NT2/D1 (cell line): Measurements from ENCODE around the gene BEND7.
"Not testable (repeated sequence)": the region's sequence is repeated elsewhere in the genome, so short reads cannot be mapped to it uniquely, and the experiment has no call there.

Experiments used
- DNase-seq: peaks from one replicate; pipeline ENCODE4 v3.0.0-alpha.2; 2011; ENCODE audit warnings: low read depth, low spot score
- H3K27me3 ChIP-seq: 2 replicates; pipeline ENCODE4 v1.6.0; 2011; ENCODE audit warnings: mild to moderate bottlenecking; ENCODE audit not compliant: insufficient read length, insufficient read depth
- H3K36me3 ChIP-seq: 2 replicates; pipeline ENCODE4 v1.6.1; 2011; ENCODE audit warnings: mild to moderate bottlenecking, low read length, mixed read lengths; ENCODE audit not compliant: insufficient read depth, insufficient read length
- H3K4me1 ChIP-seq: 2 replicates; pipeline ENCODE4 v1.5.1; 2011; ENCODE audit not compliant: insufficient read depth, insufficient read length
- H3K4me3 ChIP-seq: 2 replicates; pipeline ENCODE4 v1.5.1; 2011; ENCODE audit warnings: low read depth; ENCODE audit not compliant: insufficient read length
- H3K9ac ChIP-seq: 2 replicates; pipeline ENCODE4 v1.6.0; 2011; ENCODE audit warnings: low read depth; ENCODE audit not compliant: insufficient read length
- H3K9me3 ChIP-seq: 2 replicates; pipeline ENCODE4 v1.5.1; 2011; ENCODE audit warnings: mild to moderate bottlenecking, low read length; ENCODE audit not compliant: insufficient read depth
- SUZ12 ChIP-seq: IDR thresholded peaks from 2 replicates; pipeline ENCODE4 v1.6.1; 2011; ENCODE audit not compliant: insufficient read length, insufficient read depth; ENCODE audit errors: extremely low read depth
- YY1 ChIP-seq: IDR thresholded peaks from 2 replicates; pipeline ENCODE4 v1.6.1; 2011; ENCODE audit not compliant: insufficient read length, insufficient read depth
- ZNF274 ChIP-seq: IDR thresholded peaks from 2 replicates; pipeline ENCODE4 v1.6.1; 2011; ENCODE audit warnings: mild to moderate bottlenecking, low read depth, low read length

BEND7 gene

DNA sequence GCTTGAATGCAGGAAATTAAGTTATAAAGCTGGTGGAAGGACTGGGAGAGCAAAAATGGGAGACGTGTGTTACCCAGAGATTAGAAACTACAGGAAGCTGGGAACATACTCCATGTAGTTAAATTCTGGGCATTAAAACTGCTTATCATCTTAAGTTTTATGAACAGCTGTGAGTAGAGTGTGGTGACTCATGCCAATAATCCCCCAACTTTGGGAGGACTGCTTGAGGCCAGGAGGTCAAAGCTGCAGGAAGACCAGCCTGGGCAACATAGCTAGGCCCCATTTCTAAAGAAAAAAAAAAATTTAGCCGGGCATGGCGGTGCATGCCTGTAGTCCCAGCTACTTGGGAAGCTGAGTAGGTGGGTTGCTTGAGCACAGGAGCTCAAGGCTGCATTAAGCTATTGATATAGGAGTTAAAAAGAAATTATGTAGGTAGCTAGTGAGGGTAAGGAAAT, 124.5 kb downstream of the BEND7 start:
- Histone ChIP-seq H3K9me3 (peaks cover 22% of the 10 kb centered on the region), H3K4me1 (no peaks in the 10 kb centered on the region), H3K27me3 (no peaks in the 10 kb centered on the region), H3K36me3 (no peaks in the 10 kb centered on the region), H3K4me3 (no peak overlapping the region), H3K9ac (no peak overlapping the region)
- no peak for TF ChIP-seq SUZ12
- TF ChIP-seq YY1, result no peak
- TF ChIP-seq ZNF274, result no peak
- no peak for DNase-seq

DNA sequence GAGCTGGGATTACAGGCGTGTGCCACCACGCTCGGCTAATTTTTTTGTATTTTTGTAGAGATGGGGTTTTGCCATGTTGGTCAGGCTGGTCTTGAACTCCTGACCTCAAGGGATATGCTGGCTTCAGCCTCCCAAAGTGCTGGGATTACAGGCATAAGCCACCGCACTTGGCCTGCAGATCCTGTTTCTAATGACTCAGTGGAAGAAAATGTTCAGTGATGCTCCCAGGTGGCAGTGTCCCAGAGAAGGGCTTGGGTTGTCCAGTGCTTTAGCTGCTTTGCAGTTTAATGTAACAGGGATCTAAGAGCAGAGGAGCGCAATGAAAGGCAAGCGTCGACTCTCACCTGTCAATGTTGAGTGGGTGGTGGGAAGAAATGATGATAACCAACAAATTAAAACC, 125.4 kb downstream of the BEND7 start:
- H3K4me3 ChIP-seq, H3K4me1 ChIP-seq, H3K36me3 ChIP-seq, H3K27me3 ChIP-seq, H3K9ac ChIP-seq, DNase-seq: not testable (repeated sequence)
- H3K9me3 ChIP-seq, result peaks cover 22% of the 10 kb centered on the region

DNA sequence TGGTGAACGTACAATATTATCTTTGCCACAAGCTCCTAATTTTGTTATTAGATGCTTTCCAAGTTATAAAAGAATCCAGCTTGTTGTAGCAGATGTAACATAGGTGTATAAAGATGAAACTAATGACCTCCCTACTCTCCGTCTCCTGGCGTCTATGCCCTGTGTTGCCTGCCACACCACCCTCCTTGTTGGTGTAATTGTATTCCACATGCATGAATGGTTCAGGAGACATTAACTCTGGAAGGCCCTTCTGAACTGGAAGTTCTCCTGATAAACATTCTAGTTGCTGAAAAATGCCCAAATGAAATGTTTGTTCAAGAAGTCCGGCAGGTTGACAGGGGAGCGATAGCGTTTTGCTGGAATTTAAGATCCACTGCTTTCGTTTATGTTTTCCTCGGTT, 126.8 kb downstream of the BEND7 start:
- Histone ChIP-seq H3K9me3 (peaks cover 27% of the 10 kb centered on the region), H3K4me3 (no peak overlapping the region), H3K9ac (no peak overlapping the region), H3K27me3 (no peaks in the 10 kb centered on the region), H3K4me1 (no peaks in the 10 kb centered on the region), H3K36me3 (no peaks in the 10 kb centered on the region)
- TF ChIP-seq YY1 (no peak), ZNF274 (no peak), SUZ12 (no peak)
- DNase-seq, result no peak

DNA sequence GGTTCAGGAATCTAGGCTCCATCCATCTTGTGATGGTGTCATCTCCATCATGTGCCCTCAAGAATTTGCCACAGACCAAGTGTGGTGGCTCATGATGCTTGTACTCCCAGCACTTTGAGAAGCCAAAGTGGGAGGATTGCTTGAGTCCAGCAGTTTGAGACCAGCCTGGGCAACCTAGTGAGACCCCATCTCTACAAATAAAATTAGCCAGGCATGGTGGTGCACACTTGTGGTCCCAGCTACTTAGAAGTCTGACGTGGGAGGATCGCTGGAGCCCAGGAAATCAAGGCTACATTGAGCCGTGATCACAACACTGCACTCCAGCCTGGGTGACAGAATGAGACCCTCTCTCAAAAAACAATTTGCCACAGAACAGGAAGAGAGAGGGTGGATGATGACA, 127.7 kb downstream of the BEND7 start:
- no peak for TF ChIP-seq YY1
- no peak for TF ChIP-seq ZNF274
- TF ChIP-seq SUZ12, result no peak
- Histone ChIP-seq H3K4me1 (no peaks in the 10 kb centered on the region), H3K9ac (no peak overlapping the region), H3K36me3 (no peaks in the 10 kb centered on the region), H3K27me3 (no peaks in the 10 kb centered on the region), H3K9me3 (peaks cover 28% of the 10 kb centered on the region), H3K4me3 (no peak overlapping the region)
- DNase-seq, result no peak

DNA sequence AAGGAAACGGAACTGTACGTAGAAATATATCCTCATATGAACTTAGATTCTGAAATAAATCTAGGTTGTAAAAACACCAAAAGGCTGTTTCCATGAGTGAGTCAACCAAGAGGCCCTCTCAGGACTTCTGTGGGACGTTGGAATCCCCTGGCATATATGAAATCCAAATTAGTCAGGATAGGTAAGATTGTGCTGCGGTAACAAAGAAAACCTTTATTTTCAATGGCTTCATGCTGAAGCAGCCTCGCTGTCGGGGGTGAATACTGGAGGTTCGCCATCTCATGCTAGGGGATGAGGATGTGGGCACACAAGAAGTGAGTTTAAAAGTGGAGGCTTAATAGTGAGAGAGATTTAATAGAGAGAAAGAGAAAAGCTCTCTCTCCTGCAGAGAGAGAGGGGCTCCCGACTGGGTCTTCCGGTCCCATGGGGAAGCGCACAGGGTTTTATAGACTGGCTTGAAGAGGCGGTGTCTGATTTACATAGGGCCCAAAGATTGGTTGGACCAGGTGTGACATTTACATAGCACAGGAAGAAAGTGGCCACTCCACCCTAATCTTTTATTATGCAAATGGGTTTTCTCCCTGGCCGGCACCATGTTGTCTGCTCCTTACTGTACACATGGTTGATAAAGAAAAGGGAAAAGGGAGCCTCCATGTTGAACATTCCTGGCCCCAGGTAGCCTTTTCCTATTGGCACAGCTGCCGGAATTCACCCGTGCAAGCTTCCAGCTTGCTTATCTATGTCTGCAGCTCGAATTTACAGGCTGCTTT, 128.4 kb downstream of the BEND7 start:
- Histone ChIP-seq H3K27me3 (no peaks in the 10 kb centered on the region), H3K36me3 (no peaks in the 10 kb centered on the region), H3K4me1 (no peaks in the 10 kb centered on the region), H3K9ac (no peak overlapping the region), H3K4me3 (no peak overlapping the region), H3K9me3 (peaks cover 26% of the 10 kb centered on the region)
- DNase-seq, result no peak
- TF ChIP-seq SUZ12 (no peak), YY1 (no peak), ZNF274 (no peak)

DNA sequence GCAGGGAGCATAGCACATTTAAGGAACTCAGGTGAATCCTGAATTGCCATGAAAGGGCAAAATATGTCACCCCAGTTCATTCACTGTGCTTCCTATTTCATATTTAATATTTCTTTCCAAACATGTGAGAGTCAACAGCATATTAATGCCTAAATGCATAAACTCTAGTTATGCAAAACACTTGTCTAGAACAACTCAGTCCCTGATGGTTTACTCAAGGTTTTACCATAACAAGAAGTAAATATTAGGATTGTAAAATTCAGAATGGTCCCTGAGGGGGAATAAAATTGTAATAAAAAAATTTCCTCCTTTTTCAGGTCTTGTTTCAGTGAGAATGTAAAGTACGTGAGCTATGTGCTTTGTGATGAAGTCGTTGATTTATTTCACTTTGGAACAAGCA, 129.1 kb downstream of the BEND7 start:
- H3K36me3 ChIP-seq, result no peaks in the 10 kb centered on the region
- peaks cover 26% of the 10 kb centered on the region for H3K9me3 ChIP-seq
- no peaks in the 10 kb centered on the region for H3K4me1 ChIP-seq
- no peaks in the 10 kb centered on the region for H3K27me3 ChIP-seq
- no peak overlapping the region for H3K9ac ChIP-seq
- TF ChIP-seq YY1 (no peak), ZNF274 (no peak), SUZ12 (no peak)
- DNase-seq, result no peak
- no peak overlapping the region for H3K4me3 ChIP-seq

DNA sequence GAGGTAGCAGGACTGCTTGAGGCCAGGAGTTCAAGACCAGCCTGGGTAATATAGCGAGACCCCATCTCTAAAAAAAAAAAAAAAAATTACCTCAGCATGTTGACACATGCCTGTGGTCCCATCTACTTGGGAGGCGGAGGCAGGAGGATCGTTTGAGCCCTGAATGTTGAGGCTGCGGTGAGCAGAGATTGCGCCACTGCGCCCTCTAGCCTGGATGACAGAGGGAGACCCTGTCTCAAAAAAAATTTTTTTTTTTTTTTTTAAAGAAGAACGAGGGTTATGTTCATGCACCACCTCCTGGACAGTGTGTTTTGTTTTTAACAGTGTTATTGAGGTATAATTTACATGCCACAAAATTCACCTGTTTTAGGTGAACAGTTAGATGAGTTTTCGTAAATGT, 129.6 kb downstream of the BEND7 start:
- H3K4me3 ChIP-seq, result no peak overlapping the region
- H3K9ac ChIP-seq, result no peak overlapping the region
- DNase-seq, result no peak
- TF ChIP-seq YY1, result no peak
- no peak for TF ChIP-seq SUZ12
- no peak for TF ChIP-seq ZNF274
- no peaks in the 10 kb centered on the region for H3K36me3 ChIP-seq
- no peaks in the 10 kb centered on the region for H3K4me1 ChIP-seq
- no peaks in the 10 kb centered on the region for H3K27me3 ChIP-seq
- peaks cover 26% of the 10 kb centered on the region for H3K9me3 ChIP-seq
